SW480 (cell line): Measurements from ENCODE around the gene ALPI.

ENCODE experiments used
- DNase-seq: peaks from one replicate; pipeline ENCODE4 v3.0.0-alpha.2; 2016; ENCODE audit warnings: low spot score

The ALPI gene

GRCh38 chr2:232485348-232485756 is 29.4 kb downstream of the ALPI start:
- no peak for DNase-seq

DNA sequence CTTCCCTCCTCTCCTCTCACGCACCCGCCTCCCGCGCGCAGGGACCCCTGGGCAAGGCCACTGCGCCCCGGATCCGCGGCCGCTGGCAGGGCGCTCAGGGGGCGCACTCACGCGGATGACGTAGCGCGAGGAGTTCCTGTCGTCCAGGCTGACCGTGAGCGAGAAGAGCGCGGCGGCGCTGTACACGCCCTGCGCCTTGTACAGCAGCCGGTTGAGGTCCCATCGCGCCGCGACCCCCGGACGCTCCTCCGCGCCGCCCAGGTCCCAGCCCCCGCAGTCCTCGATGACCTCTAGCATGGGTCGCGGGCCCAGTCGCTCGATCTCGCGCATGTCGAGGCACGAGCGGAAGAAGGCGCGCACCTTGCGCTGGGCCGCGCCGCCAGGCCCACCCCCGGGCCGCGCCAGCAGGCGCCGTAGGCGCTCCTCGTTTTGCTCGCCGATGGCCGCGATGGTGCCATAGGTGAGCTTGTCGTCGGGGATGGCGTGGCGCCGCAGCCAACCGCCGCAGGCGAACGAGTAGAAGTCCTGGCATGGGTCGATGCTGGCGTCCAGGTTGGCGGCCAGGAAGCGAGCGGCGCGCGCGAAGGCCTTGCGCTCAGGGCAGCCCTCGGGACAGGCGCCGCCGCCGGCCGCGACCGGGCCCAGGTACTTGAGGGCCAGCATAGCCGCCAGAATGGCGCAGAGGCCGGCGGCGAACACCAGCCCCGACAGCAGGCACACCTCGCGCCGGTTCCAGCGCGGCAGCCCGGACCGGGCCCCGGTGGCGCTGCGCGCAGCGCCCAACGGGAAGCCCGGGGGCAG is 30.0 kb downstream of the ALPI start:
- DNase-seq = no peak

DNA sequence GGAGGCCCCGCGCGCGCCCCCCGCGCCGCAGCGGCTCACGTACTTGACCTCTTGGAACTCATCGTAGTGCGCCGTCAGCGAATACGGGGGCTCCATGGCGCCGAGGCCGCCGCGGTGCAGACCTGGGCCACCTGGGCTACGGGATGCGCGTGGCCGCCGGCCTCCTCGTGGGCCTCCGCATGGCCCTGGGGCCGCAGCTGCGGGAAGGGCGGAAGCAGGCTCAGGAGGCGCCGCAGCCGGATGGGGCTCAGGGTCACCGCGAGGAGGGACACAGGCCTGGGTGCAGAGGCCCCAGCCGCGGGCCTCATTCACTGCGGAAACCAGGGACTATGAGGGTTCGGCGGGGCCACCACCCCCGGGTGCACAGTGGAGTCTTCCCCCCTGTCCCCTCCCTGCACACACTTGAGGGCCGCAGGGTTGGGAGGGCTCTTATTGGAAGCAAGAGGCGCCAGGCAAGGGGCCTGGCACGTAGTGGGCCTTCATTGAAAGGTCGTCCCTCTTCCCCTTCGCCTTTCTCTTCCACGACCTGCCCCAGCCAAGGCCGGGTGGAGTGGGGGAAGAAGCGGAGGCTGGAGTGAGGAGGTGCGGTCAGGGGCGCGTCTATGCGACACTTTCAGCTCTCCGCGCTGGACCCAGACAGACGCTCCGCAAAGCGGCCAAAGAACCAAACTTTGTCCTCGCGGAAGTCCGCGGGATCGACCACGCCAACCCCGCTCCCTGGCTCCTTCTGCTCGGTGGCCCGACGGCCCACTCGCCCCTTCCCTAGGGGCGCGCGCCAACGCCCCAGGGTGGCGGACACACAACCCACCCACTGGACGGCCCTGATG is 30.8 kb downstream of the ALPI start:
- DNase-seq = no peak

GRCh38 chr2:232487385-232488096 is 31.6 kb downstream of the ALPI start, which contains the start of gene ECEL1:
ECEL1 (minus strand) TSS chr2:232487834; CDS start chr2:232486653, 1,181 bp downstream.
- DNase-seq = no peak

DNA sequence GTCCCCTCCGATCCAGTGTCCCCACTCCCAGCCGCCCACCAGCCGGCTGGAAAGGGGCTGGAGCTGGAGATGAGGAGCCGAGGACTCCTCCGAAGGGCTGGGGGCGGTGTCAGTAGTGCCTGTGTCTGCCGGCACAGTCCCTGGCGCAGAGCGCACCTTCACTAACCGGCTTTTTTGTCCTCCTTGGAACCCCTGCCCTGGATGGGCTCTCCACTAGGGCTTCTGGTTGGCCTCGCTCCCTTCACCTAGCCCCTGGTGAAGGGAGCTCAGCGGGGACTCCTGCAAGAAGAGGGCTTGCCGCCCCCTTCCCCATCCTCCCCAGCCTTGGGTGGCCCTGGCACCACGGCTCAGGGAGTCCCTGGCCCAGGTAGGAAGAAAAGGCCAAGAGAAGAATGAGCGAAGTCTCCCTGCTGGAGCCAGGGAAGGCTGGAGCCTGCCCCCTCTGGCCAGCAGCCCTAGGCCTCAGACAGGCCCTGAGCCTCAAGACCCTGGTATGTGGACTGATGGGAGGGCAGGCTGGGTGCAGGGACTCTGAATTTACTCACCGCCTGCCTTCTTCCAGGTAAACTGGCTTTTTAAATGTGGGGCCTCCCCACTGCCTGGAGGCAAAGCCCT is 32.3 kb downstream of the ALPI start:
- DNase-seq = no peak

- DNase-seq = no peak
Measured at GRCh38 chr2:232488721-232489300, 32.9 kb downstream of the ALPI start.

- no peak for DNase-seq
Measured at GRCh38 chr2:232489516-232490220, 33.7 kb downstream of the ALPI start.

GRCh38 chr2:232490221-232491138 is 34.5 kb downstream of the ALPI start:
- no peak for DNase-seq

- no peak for DNase-seq
Measured at GRCh38 chr2:232491139-232491780, 35.3 kb downstream of the ALPI start.

DNA sequence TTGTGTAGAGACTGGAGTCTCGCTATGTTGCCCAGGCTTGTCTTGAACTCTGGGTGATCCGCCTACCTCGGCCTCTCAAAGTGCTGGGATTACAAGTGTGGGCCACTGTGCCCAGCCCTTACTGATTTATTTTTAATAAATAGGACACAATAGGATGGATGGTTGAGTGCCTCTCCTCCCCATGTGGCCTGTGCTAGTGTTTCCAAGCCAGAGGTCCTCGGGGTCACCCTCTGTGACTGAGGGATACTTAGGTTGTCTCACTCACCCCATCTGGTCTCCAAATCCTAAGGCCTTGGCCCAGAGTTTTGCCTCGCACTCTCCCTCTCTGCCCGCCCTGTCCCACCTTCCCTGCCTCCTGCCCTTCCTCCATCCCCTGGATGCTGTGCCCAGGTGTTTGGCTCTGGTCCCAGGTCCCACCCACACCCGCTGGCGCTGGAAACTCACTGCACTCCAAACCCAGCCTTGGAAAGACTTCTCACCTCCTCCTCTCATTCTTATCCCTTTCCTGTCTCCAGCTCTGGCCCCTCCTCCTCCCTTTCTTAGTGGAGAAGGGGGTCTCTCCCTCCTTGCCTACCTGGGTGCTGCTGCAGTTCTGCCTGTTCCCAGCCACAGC is 36.4 kb downstream of the ALPI start:
- no peak for DNase-seq

DNA sequence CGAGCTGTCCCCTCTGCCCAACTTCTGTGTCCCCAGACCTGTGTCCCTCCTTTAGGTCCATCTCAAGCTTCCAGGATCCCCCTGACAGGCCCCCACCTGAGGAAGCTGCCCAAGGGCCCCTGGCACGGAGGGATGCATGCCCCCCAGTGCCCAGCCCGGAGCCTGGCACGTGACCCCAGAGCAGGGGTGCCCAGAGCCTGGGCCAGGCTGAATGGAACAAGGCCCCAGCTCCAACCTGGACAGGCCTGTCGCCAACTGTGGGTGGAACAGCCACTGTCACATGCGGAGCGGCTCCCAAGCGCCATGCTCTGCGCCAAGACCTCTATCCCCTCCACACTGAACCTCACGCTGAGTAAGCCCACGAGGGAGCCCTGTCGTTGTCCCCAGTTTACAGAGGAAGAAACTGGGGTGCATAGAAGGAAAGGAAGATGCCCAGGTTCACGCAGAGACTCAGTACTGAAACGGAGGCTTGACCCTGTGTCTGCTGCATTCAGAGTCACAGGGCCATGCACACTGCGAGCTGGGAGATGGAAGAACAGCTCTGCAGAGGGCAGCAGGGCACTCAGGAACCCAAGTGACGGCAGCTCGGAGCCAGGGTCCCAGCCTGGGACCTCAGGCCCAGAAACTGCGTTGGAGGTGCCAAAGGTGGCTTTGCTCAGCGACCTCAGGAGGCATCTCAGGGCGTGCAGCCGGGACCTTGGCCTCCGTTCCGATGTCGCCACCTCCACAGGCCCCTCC is 37.2 kb downstream of the ALPI start:
- DNase-seq = no peak

- DNase-seq = no peak
Measured at GRCh38 chr2:232493701-232494474, 37.9 kb downstream of the ALPI start.

DNA sequence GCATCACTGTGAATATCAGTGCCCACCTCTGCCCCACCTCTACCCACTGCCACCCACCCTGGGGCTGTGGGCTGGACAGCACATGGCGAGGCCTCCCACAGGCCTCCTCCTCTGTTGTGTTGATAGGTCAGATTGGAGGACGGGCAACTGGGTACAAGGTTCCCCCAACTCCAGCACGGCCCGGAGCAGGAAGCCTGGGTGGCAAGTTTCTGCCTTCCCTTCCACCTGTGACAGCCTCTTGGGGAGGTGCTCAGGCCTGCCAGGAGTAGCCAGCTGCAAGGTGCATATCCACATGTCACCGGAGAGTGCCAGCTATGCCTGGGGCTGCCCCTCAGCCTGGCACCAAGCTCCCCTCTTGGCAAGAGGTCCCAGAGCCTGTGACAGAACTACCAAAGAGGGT is 38.6 kb downstream of the ALPI start:
- no peak for DNase-seq

- no peak for DNase-seq
Measured at GRCh38 chr2:232495292-232495691, 39.3 kb downstream of the ALPI start.

DNA sequence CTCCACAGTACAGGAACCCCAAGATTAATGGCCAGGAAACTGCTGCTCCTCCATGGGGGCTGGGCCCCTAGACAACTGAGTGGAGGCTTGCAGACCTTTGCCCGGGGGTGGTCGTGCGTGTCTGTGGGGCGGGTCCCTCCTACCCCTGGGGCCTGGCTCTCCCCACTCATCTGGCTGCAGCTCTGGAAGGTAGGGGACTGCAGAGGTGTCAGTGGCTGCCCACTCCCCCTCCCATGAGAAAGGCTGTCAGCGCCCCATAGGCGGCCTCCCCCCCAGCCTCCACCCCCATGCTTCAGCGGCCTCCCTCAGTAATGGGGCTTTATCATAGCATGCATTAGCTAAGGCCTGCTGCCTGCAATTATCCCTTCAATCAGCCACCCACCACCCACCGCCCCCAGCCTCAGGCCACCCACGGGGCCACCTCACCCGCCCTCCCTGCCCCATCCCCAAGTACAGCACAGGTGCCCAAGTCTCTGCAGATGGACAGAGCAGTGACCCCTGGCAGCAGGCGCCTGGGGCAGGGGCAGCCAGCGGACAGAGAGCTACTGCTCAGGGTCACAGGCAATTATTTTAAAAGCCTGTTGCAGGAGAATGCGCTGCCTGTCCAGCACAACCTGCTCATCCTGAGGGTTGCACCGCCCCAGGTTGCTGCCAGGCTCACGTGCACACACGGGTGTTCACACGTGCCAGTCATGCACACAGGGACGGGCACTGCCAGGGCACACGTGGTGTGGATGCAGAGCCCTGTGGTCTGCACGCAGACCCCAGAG is 40.7 kb downstream of the ALPI start:
- no peak for DNase-seq

GRCh38 chr2:232497348-232497747 is 41.4 kb downstream of the ALPI start:
- DNase-seq = no peak

DNA sequence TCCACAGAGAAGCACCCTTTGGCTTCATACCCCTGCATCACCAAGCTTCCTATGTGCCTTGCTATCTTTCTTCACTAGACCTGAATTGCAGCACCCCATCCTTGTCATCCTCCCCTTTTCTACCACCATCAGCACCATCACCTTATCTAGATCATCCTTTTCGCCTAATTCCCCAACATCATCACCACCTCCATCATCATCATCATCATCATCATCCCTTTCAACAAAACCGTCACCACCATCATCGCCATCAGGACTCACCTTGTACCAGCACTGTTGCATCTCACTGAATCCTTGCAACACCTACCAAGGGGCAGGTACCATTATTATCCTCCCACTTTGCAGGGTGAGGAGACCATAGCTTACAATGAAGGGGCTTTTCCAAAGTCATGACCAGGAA is 42.5 kb downstream of the ALPI start:
- DNase-seq = no peak
